ENCODE results near the gene ACAP2. TPM values are rescaled to one million over a fixed set of nuclear protein-coding genes. Genes with fewer than 3 reads are reported as not detected.
"Not testable (repeated sequence)": the region's sequence is repeated elsewhere in the genome, so short reads cannot be mapped to it uniquely, and the experiment has no call there.

ACAP2 gene
- total and polyA plus RNA-seq, 2 experiments from 2014 or later = 27.0 to 47.4 TPM

DNA sequence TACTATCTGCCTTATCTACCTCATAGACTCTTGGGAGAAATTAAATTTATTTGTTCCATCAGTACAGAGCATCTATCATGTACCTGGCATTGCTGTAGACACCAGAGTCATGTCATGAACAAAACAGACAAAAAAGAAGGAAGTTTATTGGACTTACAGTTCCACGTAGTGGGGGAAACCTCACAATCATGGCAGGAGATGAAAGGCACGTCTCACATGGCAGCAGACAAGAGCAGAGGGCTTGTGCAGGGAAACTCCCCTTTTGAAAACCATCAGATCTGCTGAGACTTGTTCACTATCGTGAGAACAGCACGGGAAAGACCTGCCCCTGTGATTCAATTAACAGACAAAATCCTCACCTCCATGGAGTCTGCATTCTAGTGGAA, 25.6 kb upstream of the ACAP2 start:
- 78% methylated on average over 4 of the region's 4 CpGs for WGBS (ENCODE audit: low lambda C conversion rate, missing lambda C conversion rate)
- Histone ChIP-seq H3K27ac (no peak overlapping the region), H3K9me3 (ENCODE audit: low read depth) (no peaks in the 10 kb centered on the region), H3K4me2 (no peak overlapping the region), H3K4me1 (ENCODE audit: insufficient read depth) (no peaks in the 10 kb centered on the region), H3K9me2 (replicated peaks; ENCODE audit: insufficient read depth) (no peaks in the 10 kb centered on the region), H2AFZ (no peak overlapping the region), H3K27me3 (no peaks in the 10 kb centered on the region), H3K4me3 (no peak overlapping the region), H3K36me3 (replicated peaks; ENCODE audit: insufficient read depth, low read depth) (no peaks in the 10 kb centered on the region), H4K20me1 (ENCODE audit: insufficient read depth, poor library complexity, severe bottlenecking) (no peaks in the 10 kb centered on the region), H3K79me2 (no peaks in the 10 kb centered on the region)
- TF ChIP-seq EZH2 (IDR thresholded peaks at IDR 0.05; ENCODE audit: borderline replicate concordance) (no peak), EZH2phosphoT487 (IDR thresholded peaks at IDR 0.05; ENCODE audit: low read depth, severe bottlenecking, unreplicated experiment) (no peak)
- TF ChIP-seq, protein P1, sequence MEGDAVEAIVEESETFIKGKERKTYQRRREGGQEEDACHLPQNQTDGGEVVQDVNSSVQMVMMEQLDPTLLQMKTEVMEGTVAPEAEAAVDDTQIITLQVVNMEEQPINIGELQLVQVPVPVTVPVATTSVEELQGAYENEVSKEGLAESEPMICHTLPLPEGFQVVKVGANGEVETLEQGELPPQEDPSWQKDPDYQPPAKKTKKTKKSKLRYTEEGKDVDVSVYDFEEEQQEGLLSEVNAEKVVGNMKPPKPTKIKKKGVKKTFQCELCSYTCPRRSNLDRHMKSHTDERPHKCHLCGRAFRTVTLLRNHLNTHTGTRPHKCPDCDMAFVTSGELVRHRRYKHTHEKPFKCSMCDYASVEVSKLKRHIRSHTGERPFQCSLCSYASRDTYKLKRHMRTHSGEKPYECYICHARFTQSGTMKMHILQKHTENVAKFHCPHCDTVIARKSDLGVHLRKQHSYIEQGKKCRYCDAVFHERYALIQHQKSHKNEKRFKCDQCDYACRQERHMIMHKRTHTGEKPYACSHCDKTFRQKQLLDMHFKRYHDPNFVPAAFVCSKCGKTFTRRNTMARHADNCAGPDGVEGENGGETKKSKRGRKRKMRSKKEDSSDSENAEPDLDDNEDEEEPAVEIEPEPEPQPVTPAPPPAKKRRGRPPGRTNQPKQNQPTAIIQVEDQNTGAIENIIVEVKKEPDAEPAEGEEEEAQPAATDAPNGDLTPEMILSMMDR (IDR thresholded peaks at IDR 0.05; ENCODE audit: poor library complexity) = no peak
- DNase-seq (ENCODE audit: low spot score) = no peak

DNA sequence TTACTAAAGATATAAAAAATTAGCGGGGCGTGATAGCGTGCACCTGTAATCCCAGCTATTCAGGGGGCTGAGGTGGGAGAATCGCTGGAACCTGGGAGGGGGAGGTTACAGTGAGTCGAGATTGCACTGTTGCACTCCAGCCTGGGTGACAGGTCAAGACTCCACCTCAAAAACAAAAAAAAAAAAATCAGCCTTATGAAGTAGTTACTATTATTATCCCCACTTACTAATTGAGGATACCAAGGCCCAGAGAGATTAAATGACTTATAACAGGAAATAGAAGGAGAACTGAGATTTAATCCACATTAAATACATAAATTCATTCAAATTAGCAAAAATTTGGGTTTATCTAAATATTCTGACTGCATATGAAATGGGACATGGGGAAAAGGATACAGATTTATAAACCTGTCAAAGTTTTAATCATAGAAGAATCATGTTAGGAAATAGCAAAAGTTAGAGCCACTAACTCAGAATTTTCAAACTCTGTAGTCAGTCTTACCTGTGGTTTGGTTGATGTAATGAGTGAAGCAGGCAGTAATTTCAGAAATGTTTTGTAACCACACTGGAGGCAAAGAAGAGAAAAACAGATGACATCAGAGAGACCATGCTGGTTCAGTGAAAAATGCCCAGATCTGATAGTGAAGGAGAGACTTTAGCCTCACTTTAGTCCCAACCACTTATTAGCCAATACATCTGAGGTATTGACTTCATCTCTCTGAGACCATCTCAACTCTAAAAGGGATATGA, 25.0 kb upstream of the ACAP2 start:
- no peaks in the 10 kb centered on the region for H3K9me2 ChIP-seq (replicated peaks; ENCODE audit: insufficient read depth)
- H3K4me2 ChIP-seq = no peak overlapping the region
- no peaks in the 10 kb centered on the region for H4K20me1 ChIP-seq (ENCODE audit: insufficient read depth, poor library complexity, severe bottlenecking)
- no peak overlapping the region for H3K4me3 ChIP-seq
- 93% methylated on average over 5 of the region's 5 CpGs for WGBS (ENCODE audit: low lambda C conversion rate, missing lambda C conversion rate)
- no peaks in the 10 kb centered on the region for H3K27me3 ChIP-seq
- H3K9me3 ChIP-seq (ENCODE audit: low read depth) = no peaks in the 10 kb centered on the region
- DNase-seq (ENCODE audit: low spot score) = no peak
- no peaks in the 10 kb centered on the region for H3K79me2 ChIP-seq
- H3K36me3 ChIP-seq (replicated peaks; ENCODE audit: insufficient read depth, low read depth) = no peaks in the 10 kb centered on the region
- H3K4me1 ChIP-seq (ENCODE audit: insufficient read depth) = no peaks in the 10 kb centered on the region
- H3K27ac ChIP-seq = no peak overlapping the region
- no peak overlapping the region for H2AFZ ChIP-seq
- TF ChIP-seq EZH2 (IDR thresholded peaks at IDR 0.05; ENCODE audit: borderline replicate concordance) = no peak

DNA sequence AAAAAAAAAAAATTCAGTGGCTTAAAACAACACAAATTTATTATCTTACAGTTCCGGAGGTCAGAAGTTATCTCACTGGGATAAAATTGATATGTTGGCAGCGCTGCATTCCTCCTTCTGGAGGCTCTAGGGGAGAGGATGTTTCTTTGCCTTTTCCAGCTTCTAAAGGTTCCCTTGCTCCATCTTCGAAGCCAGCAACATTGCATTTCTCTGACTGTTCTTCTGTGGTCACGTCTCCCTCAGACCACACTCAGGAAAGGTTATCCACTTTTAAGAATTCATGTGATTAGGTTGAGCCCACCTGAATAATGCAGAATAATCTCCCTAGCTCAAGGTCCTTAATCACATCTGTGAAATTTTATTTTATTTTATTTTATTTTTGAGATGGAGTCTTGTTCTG, 23.4 kb upstream of the ACAP2 start:
- Histone ChIP-seq H3K27me3 (no peaks in the 10 kb centered on the region), H3K4me2 (no peak overlapping the region), H3K36me3 (replicated peaks; ENCODE audit: insufficient read depth, low read depth) (no peaks in the 10 kb centered on the region), H3K4me1 (ENCODE audit: insufficient read depth) (no peaks in the 10 kb centered on the region), H4K20me1 (ENCODE audit: insufficient read depth, poor library complexity, severe bottlenecking) (no peaks in the 10 kb centered on the region), H3K9me2 (replicated peaks; ENCODE audit: insufficient read depth) (no peaks in the 10 kb centered on the region), H2AFZ (no peak overlapping the region), H3K27ac (no peak overlapping the region), H3K4me3 (no peak overlapping the region), H3K9me3 (ENCODE audit: low read depth) (no peaks in the 10 kb centered on the region), H3K79me2 (no peaks in the 10 kb centered on the region)
- TF ChIP-seq EZH2phosphoT487 (IDR thresholded peaks at IDR 0.05; ENCODE audit: low read depth, severe bottlenecking, unreplicated experiment) = no peak
- no peak for TF ChIP-seq EZH2 (IDR thresholded peaks at IDR 0.05; ENCODE audit: borderline replicate concordance)
- TF ChIP-seq, protein P1 (IDR thresholded peaks at IDR 0.05; ENCODE audit: poor library complexity) = no peak
- no peak for DNase-seq (ENCODE audit: low spot score)
- WGBS (ENCODE audit: low lambda C conversion rate, missing lambda C conversion rate) = 74% methylated on average over 4 of the region's 4 CpGs

DNA sequence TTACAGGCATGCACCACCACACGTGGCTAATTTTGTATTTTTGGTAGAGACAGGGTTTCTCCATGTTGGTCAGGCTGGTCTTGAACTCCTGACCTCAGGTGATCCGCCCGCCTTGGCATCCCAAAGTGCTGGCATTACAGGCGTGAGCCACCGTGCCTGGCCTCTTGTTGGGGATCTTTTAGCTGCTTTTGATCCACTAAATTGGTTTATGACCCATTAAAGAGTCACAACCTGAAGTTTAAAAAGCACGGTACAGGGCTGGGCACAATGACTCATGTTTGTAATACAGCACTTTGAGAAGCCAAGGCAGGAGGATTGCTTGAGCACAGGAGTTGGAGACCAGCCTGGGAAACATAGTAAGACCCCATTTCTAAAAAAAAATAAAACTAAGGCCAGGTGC, 20.1 kb upstream of the ACAP2 start:
- H3K4me2 ChIP-seq; H3K9me3 ChIP-seq (ENCODE audit: low read depth); H3K4me1 ChIP-seq (ENCODE audit: insufficient read depth); H4K20me1 ChIP-seq (ENCODE audit: insufficient read depth, poor library complexity, severe bottlenecking); H3K4me3 ChIP-seq; H3K27ac ChIP-seq; H3K36me3 ChIP-seq (replicated peaks; ENCODE audit: insufficient read depth, low read depth); H3K9me2 ChIP-seq (replicated peaks; ENCODE audit: insufficient read depth); DNase-seq (ENCODE audit: low spot score); H2AFZ ChIP-seq; H3K27me3 ChIP-seq; H3K79me2 ChIP-seq: not testable (repeated sequence)
- 67% methylated on average over 6 of the region's 6 CpGs for WGBS (ENCODE audit: low lambda C conversion rate, missing lambda C conversion rate)

Data from hepatocyte (in vitro differentiated cells).